Hepatocyte (in vitro differentiated cells): ENCODE data around the gene SOWAHA.

Experiments used
- EZH2 ChIP-seq: fragments of 200-600 bp; sonication (generic); IDR thresholded peaks from 2 replicates; pipeline ENCODE4 v1.6.1; 2016; ENCODE audit warnings: antibody characterized with exemption, mild to moderate bottlenecking, borderline replicate concordance
- TF ChIP-seq, protein P1 (sequence below): fragments of 200-600 bp; sonication (generic); IDR thresholded peaks from 2 replicates; pipeline ENCODE4 v1.5.1; 2016; ENCODE audit warnings: antibody characterized with exemption, mild to moderate bottlenecking; ENCODE audit not compliant: poor library complexity

DNA sequence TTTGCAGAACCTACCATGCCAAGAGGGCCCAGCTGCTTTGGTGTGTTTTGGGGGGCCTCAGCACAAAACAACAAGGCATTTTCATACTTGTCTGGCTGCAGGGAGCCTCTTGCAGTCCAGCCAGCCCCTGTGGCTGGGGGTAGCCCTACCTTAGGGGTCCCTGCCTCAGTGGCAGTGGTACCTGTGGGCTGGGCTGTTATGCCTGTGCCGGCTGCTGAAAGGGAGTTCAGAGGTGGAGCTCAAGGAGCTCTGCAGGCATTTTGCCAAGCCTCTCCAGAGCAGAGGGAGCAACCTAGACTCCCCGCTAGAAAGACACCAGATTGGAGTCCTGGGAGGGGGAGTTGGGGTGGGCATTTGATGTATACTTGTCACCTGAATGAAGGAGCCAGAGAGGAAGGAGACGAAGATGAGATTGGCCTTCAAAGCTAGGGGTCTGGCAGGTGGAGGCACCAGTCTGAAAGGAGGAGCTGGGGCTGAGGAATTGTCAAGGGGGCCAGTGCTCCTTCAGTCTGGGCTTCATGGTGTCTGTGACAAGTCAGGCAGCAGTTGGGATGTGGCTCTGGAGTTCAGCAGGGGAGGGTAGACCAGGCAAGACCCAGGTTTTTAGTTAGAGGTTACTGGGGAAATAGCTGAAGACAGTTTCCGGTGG is 15.9 kb downstream of the SOWAHA start:
- TF ChIP-seq, protein P1, sequence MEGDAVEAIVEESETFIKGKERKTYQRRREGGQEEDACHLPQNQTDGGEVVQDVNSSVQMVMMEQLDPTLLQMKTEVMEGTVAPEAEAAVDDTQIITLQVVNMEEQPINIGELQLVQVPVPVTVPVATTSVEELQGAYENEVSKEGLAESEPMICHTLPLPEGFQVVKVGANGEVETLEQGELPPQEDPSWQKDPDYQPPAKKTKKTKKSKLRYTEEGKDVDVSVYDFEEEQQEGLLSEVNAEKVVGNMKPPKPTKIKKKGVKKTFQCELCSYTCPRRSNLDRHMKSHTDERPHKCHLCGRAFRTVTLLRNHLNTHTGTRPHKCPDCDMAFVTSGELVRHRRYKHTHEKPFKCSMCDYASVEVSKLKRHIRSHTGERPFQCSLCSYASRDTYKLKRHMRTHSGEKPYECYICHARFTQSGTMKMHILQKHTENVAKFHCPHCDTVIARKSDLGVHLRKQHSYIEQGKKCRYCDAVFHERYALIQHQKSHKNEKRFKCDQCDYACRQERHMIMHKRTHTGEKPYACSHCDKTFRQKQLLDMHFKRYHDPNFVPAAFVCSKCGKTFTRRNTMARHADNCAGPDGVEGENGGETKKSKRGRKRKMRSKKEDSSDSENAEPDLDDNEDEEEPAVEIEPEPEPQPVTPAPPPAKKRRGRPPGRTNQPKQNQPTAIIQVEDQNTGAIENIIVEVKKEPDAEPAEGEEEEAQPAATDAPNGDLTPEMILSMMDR: no peak
- TF ChIP-seq EZH2: no peak
